Endothelial cell (in vitro differentiated cells): Measurements from ENCODE around the gene CGB2. TPM values are rescaled to one million over a fixed set of nuclear protein-coding genes. Genes with fewer than 3 reads are reported as not detected.
"Not testable (repeated sequence)": the region's sequence is repeated elsewhere in the genome, so short reads cannot be mapped to it uniquely, and the experiment has no call there.

Source experiments
- DNase-seq: peaks from one replicate; pipeline ENCODE4 v3.0.0; 2021; ENCODE audit warnings: low spot score
- H3K27ac Mint-ChIP-seq: one replicate; pipeline ENCODE4 v1.8.0; 2021; ENCODE audit warnings: mixed read lengths, inconsistent platforms; ENCODE audit not compliant: unreplicated experiment
- H3K27me3 Mint-ChIP-seq: one replicate; pipeline ENCODE4 v1.8.0; 2021; ENCODE audit warnings: mild to moderate bottlenecking, moderate library complexity, mixed read lengths, inconsistent platforms; ENCODE audit not compliant: unreplicated experiment
- H3K36me3 Mint-ChIP-seq: one replicate; pipeline ENCODE4 v1.8.0; 2021; ENCODE audit warnings: mild to moderate bottlenecking, low read depth, mixed read lengths, inconsistent platforms; ENCODE audit not compliant: unreplicated experiment
- H3K4me1 Mint-ChIP-seq: one replicate; pipeline ENCODE4 v1.8.0; 2021; ENCODE audit warnings: mild to moderate bottlenecking, mixed read lengths, inconsistent platforms; ENCODE audit not compliant: unreplicated experiment
- H3K4me3 Mint-ChIP-seq: one replicate; pipeline ENCODE4 v1.8.0; 2021; ENCODE audit warnings: mild to moderate bottlenecking, mixed read lengths, inconsistent platforms; ENCODE audit not compliant: unreplicated experiment
- H3K9me3 Mint-ChIP-seq: one replicate; pipeline ENCODE4 v1.8.0; 2021; ENCODE audit warnings: mixed read lengths, inconsistent platforms; ENCODE audit not compliant: unreplicated experiment
- CTCF ChIP-seq: fragments of 200-600 bp; sonication (generic); IDR thresholded peaks from one replicate; pipeline ENCODE4 v1.5.0; 2021; ENCODE audit warnings: antibody characterized with exemption; ENCODE audit not compliant: unreplicated experiment
- long read RNA-seq: library from polyadenylated mRNA; unstranded; transcript quantifications from one replicate; pipeline ENCODE4 v2.0.0, GENCODE V29; 2020; ENCODE audit not compliant: unreplicated experiment
- total RNA-seq: library from RNA; stranded (reverse); fragmentation: NEBNext Ultra II Directional; extraction: Animal tissue kit (Norgen Biotek cat#: 25700); gene quantifications from one replicate; pipeline ENCODE4 v1.2.1, GENCODE V29; 2021; ENCODE audit not compliant: unreplicated experiment

Gene CGB2
- total RNA-seq, result not detected
- long read RNA-seq, result 0 reads

- not testable (repeated sequence) for H3K27me3 Mint-ChIP-seq, H3K4me3 Mint-ChIP-seq, H3K27ac Mint-ChIP-seq, H3K36me3 Mint-ChIP-seq, H3K9me3 Mint-ChIP-seq, H3K4me1 Mint-ChIP-seq, DNase-seq
- TF ChIP-seq CTCF, result peak; percentile 72
Observed at GRCh38 chr19:49031642-49032301, at the start of gene CGB2. CGB2 (plus strand) TSS chr19:49031890; CDS start chr19:49032096, 206 bp downstream.

GRCh38 chr19:48982280-48982679, 49.4 kb upstream of the CGB2 start:
- Mint-ChIP-seq H3K4me1 (peaks cover 6% of the 10 kb centered on the region), H3K27ac (peak overlapping the region; percentile 31), H3K4me3 (peak overlapping the region; percentile 35), H3K27me3 (peaks cover 6% of the 10 kb centered on the region), H3K9me3 (no peaks in the 10 kb centered on the region), H3K36me3 (peaks cover 26% of the 10 kb centered on the region)
- no peak for DNase-seq
- TF ChIP-seq CTCF, result no peak

- Mint-ChIP-seq H3K9me3 (no peaks in the 10 kb centered on the region), H3K4me3 (no peak overlapping the region), H3K36me3 (peaks cover 36% of the 10 kb centered on the region), H3K27me3 (peaks cover 3% of the 10 kb centered on the region), H3K27ac (no peak overlapping the region), H3K4me1 (peaks cover 5% of the 10 kb centered on the region)
- DNase-seq, result no peak
- no peak for TF ChIP-seq CTCF
Observed at GRCh38 chr19:48985711-48986110, 46.0 kb upstream of the CGB2 start.

GRCh38 chr19:48986211-48986610, 45.5 kb upstream of the CGB2 start:
- H3K4me1 Mint-ChIP-seq, result peaks cover 5% of the 10 kb centered on the region
- H3K36me3 Mint-ChIP-seq, result peaks cover 36% of the 10 kb centered on the region
- DNase-seq, result no peak
- H3K27ac Mint-ChIP-seq, result no peak overlapping the region
- no peak overlapping the region for H3K4me3 Mint-ChIP-seq
- H3K9me3 Mint-ChIP-seq, result no peaks in the 10 kb centered on the region
- TF ChIP-seq CTCF, result no peak
- H3K27me3 Mint-ChIP-seq, result peaks cover 6% of the 10 kb centered on the region

GRCh38 chr19:48987323-48987722, 44.4 kb upstream of the CGB2 start:
- no peak for DNase-seq
- no peak overlapping the region for H3K4me3 Mint-ChIP-seq
- H3K4me1 Mint-ChIP-seq, result peaks cover 10% of the 10 kb centered on the region
- H3K9me3 Mint-ChIP-seq, result no peaks in the 10 kb centered on the region
- H3K27me3 Mint-ChIP-seq, result peaks cover 10% of the 10 kb centered on the region
- H3K36me3 Mint-ChIP-seq, result peaks cover 28% of the 10 kb centered on the region
- no peak overlapping the region for H3K27ac Mint-ChIP-seq
- no peak for TF ChIP-seq CTCF
